MG63 (cell line): ENCODE results near the gene GPAT3. TPM values are rescaled to one million over a fixed set of nuclear protein-coding genes. Genes with fewer than 3 reads are reported as not detected.
"Not testable (repeated sequence)": the region's sequence is repeated elsewhere in the genome, so short reads cannot be mapped to it uniquely, and the experiment has no call there.

ENCODE experiments used
- DNase-seq: peaks from one replicate; pipeline ENCODE4 v3.0.0-alpha.2; 2020
- H3K27me3 ChIP-seq: fragments of 250-450 bp; sonication (Bioruptor Pico); 2 replicates; pipeline ENCODE4 v1.5.1; 2020; ENCODE audit warnings: mild to moderate bottlenecking, moderate library complexity
- H3K36me3 ChIP-seq: fragments of 250-450 bp; sonication (Bioruptor Pico); 2 replicates; pipeline ENCODE4 v1.5.1; 2020; ENCODE audit warnings: mild to moderate bottlenecking, moderate library complexity
- H3K4me3 ChIP-seq: fragments of 250-450 bp; sonication (Bioruptor Pico); 2 replicates; pipeline ENCODE4 v1.5.1; 2020; ENCODE audit warnings: mild to moderate bottlenecking, moderate library complexity
- H3K9me3 ChIP-seq: fragments of 250-450 bp; sonication (Bioruptor Pico); 2 replicates; pipeline ENCODE4 v1.5.1; 2020; ENCODE audit warnings: mild to moderate bottlenecking, moderate library complexity
- total RNA-seq: library from RNA; depleted of rRNA; stranded (reverse); fragments of >200 nt; shearing (Covaris generic); gene quantifications from 2 replicates; pipeline ENCODE4 v1.2.3, GENCODE V29; 2014; ENCODE audit warnings: low replicate concordance; rRNA removed

Gene GPAT3
- total RNA-seq: 0.16 TPM in 1 of 2 replicates, not detected in the other

GRCh38 chr4:83535520-83536361 lies at the start of gene GPAT3:
Gene GPAT3, plus strand, starts transcription at chr4:83536108. Its CDS starts 515 bp downstream, at chr4:83536623.
- Histone ChIP-seq H3K4me3 (peak within 1 kb of the TSS; percentile 50), H3K36me3 (no peaks in the 10 kb centered on the region)

GRCh38 chr4:83486457-83487129 lies 49.3 kb upstream of the GPAT3 start:
- no peak for DNase-seq
- H3K9me3 ChIP-seq: no peaks in the 10 kb centered on the region
- H3K4me3 ChIP-seq: no peak overlapping the region
- no peaks in the 10 kb centered on the region for H3K36me3 ChIP-seq
- no peaks in the 10 kb centered on the region for H3K27me3 ChIP-seq

More at GRCh38 chr4:83535520-83536361, at the start of gene GPAT3:
- peak; percentile 68 for DNase-seq
- Histone ChIP-seq H3K9me3 (no peaks in the 10 kb centered on the region), H3K27me3 (peaks cover 12% of the 10 kb centered on the region; the same call in 1 of the 2 replicates)

GRCh38 chr4:83489711-83490326 lies 46.1 kb upstream of the GPAT3 start:
- DNase-seq: no peak
- Histone ChIP-seq H3K36me3 (no peaks in the 10 kb centered on the region), H3K4me3 (no peak overlapping the region), H3K27me3 (no peaks in the 10 kb centered on the region), H3K9me3 (no peaks in the 10 kb centered on the region)

GRCh38 chr4:83490876-83491450 lies 44.9 kb upstream of the GPAT3 start:
- Histone ChIP-seq H3K27me3 (no peaks in the 10 kb centered on the region), H3K4me3 (no peak overlapping the region), H3K9me3 (no peaks in the 10 kb centered on the region), H3K36me3 (no peaks in the 10 kb centered on the region)
- no peak for DNase-seq

- not testable (repeated sequence) for H3K9me3 ChIP-seq, DNase-seq, H3K36me3 ChIP-seq, H3K27me3 ChIP-seq, H3K4me3 ChIP-seq
Observed at GRCh38 chr4:83496085-83496917, 39.6 kb upstream of the GPAT3 start.

GRCh38 chr4:83498187-83498586 lies 37.7 kb upstream of the GPAT3 start:
- no peak for DNase-seq
- Histone ChIP-seq H3K9me3 (no peaks in the 10 kb centered on the region), H3K36me3 (no peaks in the 10 kb centered on the region), H3K4me3 (no peak overlapping the region), H3K27me3 (no peaks in the 10 kb centered on the region)

GRCh38 chr4:83501671-83502070 lies 34.2 kb upstream of the GPAT3 start:
- H3K36me3 ChIP-seq, H3K9me3 ChIP-seq, H3K27me3 ChIP-seq, DNase-seq, H3K4me3 ChIP-seq: not testable (repeated sequence)

GRCh38 chr4:83503974-83504373 lies 31.9 kb upstream of the GPAT3 start:
- H3K4me3 ChIP-seq: no peak overlapping the region
- no peak for DNase-seq
- no peaks in the 10 kb centered on the region for H3K27me3 ChIP-seq
- H3K36me3 ChIP-seq: no peaks in the 10 kb centered on the region
- H3K9me3 ChIP-seq: no peaks in the 10 kb centered on the region

GRCh38 chr4:83504503-83504902 lies 31.4 kb upstream of the GPAT3 start:
- Histone ChIP-seq H3K4me3 (no peak overlapping the region), H3K36me3 (no peaks in the 10 kb centered on the region), H3K9me3 (no peaks in the 10 kb centered on the region), H3K27me3 (no peaks in the 10 kb centered on the region)
- DNase-seq: no peak

- H3K9me3 ChIP-seq: no peaks in the 10 kb centered on the region
- H3K4me3 ChIP-seq: no peak overlapping the region
- H3K36me3 ChIP-seq: no peaks in the 10 kb centered on the region
- H3K27me3 ChIP-seq: no peaks in the 10 kb centered on the region
- no peak for DNase-seq
Observed at GRCh38 chr4:83504996-83505395, 30.9 kb upstream of the GPAT3 start.

- H3K27me3 ChIP-seq, H3K4me3 ChIP-seq, H3K9me3 ChIP-seq, H3K36me3 ChIP-seq: not testable (repeated sequence)
- peak; percentile 6 for DNase-seq
Observed at GRCh38 chr4:83509156-83509585, 26.7 kb upstream of the GPAT3 start.

- no peaks in the 10 kb centered on the region for H3K27me3 ChIP-seq
Observed at GRCh38 chr4:83510442-83510841, 25.5 kb upstream of the GPAT3 start.

GRCh38 chr4:83516042-83516772 lies 19.7 kb upstream of the GPAT3 start:
- no peaks in the 10 kb centered on the region for H3K36me3 ChIP-seq
- no peaks in the 10 kb centered on the region for H3K9me3 ChIP-seq
- no peaks in the 10 kb centered on the region for H3K27me3 ChIP-seq
- peak; percentile 3 for DNase-seq
- no peak overlapping the region for H3K4me3 ChIP-seq

More at GRCh38 chr4:83510442-83510841, 25.5 kb upstream of the GPAT3 start:
- Histone ChIP-seq H3K9me3 (no peaks in the 10 kb centered on the region), H3K4me3 (no peak overlapping the region), H3K36me3 (no peaks in the 10 kb centered on the region)
- DNase-seq: no peak

GRCh38 chr4:83522239-83522638 lies 13.7 kb upstream of the GPAT3 start:
- DNase-seq: no peak
- Histone ChIP-seq H3K27me3 (no peaks in the 10 kb centered on the region), H3K4me3 (no peak overlapping the region), H3K36me3 (no peaks in the 10 kb centered on the region), H3K9me3 (no peaks in the 10 kb centered on the region)

- Histone ChIP-seq H3K27me3 (no peaks in the 10 kb centered on the region), H3K36me3 (no peaks in the 10 kb centered on the region), H3K4me3 (no peak overlapping the region), H3K9me3 (no peaks in the 10 kb centered on the region)
- DNase-seq: no peak
Observed at GRCh38 chr4:83527671-83528070, 8.2 kb upstream of the GPAT3 start.
